ENCODE data around the gene TBC1D9. TPM values are rescaled to one million over a fixed set of nuclear protein-coding genes. Genes with fewer than 3 reads are reported as not detected.
A peak's percentile ranks its signal among the peaks of the same experiment; 100 is the strongest.

The TBC1D9 gene
- total RNA-seq, 1 donor from 2014 or later, result 15.9 TPM

DNA sequence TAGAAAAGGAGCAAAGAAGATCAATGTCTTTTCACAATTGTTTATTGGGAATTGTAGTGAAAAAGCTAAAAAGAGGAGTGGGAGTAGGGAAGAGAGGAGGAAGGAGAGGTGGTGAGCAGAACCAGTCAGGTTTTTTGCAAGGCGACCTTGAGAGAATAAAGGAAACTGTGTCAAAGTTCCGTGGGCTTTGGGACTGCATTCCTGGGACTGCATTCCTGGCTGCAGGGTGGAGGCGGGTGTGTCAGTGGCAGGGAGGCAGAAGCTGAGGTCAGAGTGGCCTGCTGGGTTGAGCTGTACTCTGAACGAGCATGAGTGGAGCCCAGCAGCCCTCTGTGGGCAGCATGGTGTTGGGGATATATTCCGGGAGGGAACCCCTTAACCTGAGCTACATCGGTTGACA is 120.6 kb downstream of the TBC1D9 start:
- H3K27ac Mint-ChIP-seq (ENCODE audit: unreplicated experiment), result peak overlapping the region; percentile 61
- no peaks in the 10 kb centered on the region for H3K9me3 Mint-ChIP-seq
- H3K36me3 Mint-ChIP-seq (ENCODE audit: low read depth), result peaks cover 13% of the 10 kb centered on the region
- H3K27me3 Mint-ChIP-seq (ENCODE audit: low read depth), result no peaks in the 10 kb centered on the region
- TF ChIP-seq, protein P1, sequence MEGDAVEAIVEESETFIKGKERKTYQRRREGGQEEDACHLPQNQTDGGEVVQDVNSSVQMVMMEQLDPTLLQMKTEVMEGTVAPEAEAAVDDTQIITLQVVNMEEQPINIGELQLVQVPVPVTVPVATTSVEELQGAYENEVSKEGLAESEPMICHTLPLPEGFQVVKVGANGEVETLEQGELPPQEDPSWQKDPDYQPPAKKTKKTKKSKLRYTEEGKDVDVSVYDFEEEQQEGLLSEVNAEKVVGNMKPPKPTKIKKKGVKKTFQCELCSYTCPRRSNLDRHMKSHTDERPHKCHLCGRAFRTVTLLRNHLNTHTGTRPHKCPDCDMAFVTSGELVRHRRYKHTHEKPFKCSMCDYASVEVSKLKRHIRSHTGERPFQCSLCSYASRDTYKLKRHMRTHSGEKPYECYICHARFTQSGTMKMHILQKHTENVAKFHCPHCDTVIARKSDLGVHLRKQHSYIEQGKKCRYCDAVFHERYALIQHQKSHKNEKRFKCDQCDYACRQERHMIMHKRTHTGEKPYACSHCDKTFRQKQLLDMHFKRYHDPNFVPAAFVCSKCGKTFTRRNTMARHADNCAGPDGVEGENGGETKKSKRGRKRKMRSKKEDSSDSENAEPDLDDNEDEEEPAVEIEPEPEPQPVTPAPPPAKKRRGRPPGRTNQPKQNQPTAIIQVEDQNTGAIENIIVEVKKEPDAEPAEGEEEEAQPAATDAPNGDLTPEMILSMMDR (conservative IDR thresholded peaks at IDR 0.05), result no peak
- H3K4me3 Mint-ChIP-seq, result no peak overlapping the region
- no peak for DNase-seq (ENCODE audit: low read depth, low spot score)
- H3K4me1 Mint-ChIP-seq, result peaks cover 5% of the 10 kb centered on the region

DNA sequence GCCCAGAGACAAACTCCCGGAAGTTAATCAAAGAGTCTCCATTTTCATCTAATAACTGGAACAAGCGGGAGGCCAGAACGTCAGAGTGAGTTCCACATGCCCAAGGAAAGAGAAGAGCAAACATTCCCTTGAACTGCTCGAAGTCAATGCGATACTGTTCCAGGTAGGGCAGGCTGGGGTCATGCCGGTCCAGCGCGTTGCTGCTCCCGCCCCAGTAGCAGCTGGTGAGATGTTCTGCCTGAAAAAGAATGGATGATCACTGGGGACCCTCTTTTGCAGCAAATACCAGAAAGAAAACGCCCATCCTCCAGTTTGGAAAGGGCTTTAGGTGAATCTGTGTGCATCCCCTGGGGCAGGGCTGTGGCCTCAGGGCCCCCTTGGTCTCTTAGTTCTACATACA is 122.2 kb downstream of the TBC1D9 start:
- Mint-ChIP-seq H3K9me3 (no peaks in the 10 kb centered on the region), H3K4me3 (no peak overlapping the region), H3K27ac (ENCODE audit: unreplicated experiment) (no peak overlapping the region), H3K36me3 (ENCODE audit: low read depth) (peaks cover 18% of the 10 kb centered on the region), H3K4me1 (peaks cover 5% of the 10 kb centered on the region), H3K27me3 (ENCODE audit: low read depth) (no peaks in the 10 kb centered on the region)
- no peak for DNase-seq (ENCODE audit: low read depth, low spot score)
- TF ChIP-seq, protein P1 (conservative IDR thresholded peaks at IDR 0.05), result no peak

DNA sequence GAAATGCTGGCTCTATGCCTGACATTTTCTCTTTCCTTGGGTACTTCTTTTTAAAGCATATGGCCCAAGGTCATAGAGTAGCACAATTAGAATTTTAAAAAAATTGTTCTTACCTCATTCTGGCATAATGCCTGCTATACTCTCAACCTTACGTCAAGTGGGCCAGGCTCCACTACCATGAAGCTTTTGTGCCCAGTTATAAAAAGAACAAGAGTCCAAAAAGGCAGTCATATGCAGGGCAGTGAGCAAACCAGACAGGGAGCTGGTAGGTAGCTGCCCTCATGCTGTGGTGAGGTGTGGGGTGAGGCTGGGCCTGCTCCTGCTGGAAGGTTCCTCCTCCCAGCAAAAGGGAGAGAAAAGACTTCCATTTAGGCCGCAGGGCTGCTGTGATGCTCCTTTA is 123.1 kb downstream of the TBC1D9 start:
- DNase-seq (ENCODE audit: low read depth, low spot score), result no peak
- no peaks in the 10 kb centered on the region for H3K9me3 Mint-ChIP-seq
- H3K36me3 Mint-ChIP-seq (ENCODE audit: low read depth), result peaks cover 21% of the 10 kb centered on the region
- TF ChIP-seq, protein P1 (conservative IDR thresholded peaks at IDR 0.05), result no peak
- H3K27ac Mint-ChIP-seq (ENCODE audit: unreplicated experiment), result no peak overlapping the region
- no peak overlapping the region for H3K4me3 Mint-ChIP-seq
- H3K4me1 Mint-ChIP-seq, result peaks cover 5% of the 10 kb centered on the region
- H3K27me3 Mint-ChIP-seq (ENCODE audit: low read depth), result no peaks in the 10 kb centered on the region

DNA sequence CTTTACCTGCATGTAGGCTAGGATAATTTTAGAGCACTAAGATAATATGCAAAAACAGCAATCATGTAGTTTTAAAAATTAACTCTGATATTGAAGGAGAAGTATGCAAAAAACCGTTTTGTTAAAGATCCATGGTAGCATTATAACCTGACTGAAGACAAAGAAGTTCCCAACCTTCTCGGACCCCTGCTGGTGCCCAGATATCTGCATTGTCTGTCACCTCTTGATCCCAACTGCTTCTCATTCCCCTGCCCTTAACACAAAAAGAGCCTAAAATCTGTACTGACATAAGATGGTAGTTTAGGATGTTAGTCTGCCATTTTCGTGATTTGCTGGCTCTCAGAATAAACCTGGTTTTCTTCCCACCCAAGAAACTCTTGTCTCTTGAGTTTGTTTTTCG is 125.9 kb downstream of the TBC1D9 start:
- Mint-ChIP-seq H3K27me3 (ENCODE audit: low read depth) (no peaks in the 10 kb centered on the region), H3K36me3 (ENCODE audit: low read depth) (peaks cover 19% of the 10 kb centered on the region), H3K4me1 (peaks cover under 1% of the 10 kb centered on the region), H3K9me3 (no peaks in the 10 kb centered on the region), H3K4me3 (no peak overlapping the region), H3K27ac (ENCODE audit: unreplicated experiment) (no peak overlapping the region)
- TF ChIP-seq, protein P1 (conservative IDR thresholded peaks at IDR 0.05), result no peak
- DNase-seq (ENCODE audit: low read depth, low spot score), result no peak

DNA sequence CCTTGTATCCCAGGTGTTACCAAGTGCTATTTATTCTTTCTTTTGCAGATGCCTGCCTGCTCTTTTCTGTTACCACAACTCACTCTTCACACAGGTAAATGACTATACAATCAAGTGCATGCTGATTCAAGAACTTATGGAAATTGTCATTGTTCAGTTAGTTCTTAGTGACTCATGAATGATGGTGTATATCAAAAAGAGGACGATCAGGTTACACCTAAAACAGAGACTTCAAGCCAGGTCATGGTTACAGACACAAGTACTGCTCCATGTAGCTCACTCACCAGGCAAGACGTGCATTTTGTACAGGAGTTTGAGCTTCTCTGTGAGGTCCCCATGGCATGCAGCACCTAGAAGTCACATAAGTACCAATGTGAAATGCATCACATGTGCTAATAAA is 128.2 kb downstream of the TBC1D9 start:
- TF ChIP-seq, protein P1 (conservative IDR thresholded peaks at IDR 0.05), result no peak
- no peak for DNase-seq (ENCODE audit: low read depth, low spot score)
- no peak overlapping the region for H3K27ac Mint-ChIP-seq (ENCODE audit: unreplicated experiment)
- peaks cover 17% of the 10 kb centered on the region for H3K36me3 Mint-ChIP-seq (ENCODE audit: low read depth)
- H3K4me3 Mint-ChIP-seq, result no peak overlapping the region
- no peaks in the 10 kb centered on the region for H3K4me1 Mint-ChIP-seq
- no peaks in the 10 kb centered on the region for H3K27me3 Mint-ChIP-seq (ENCODE audit: low read depth)
- H3K9me3 Mint-ChIP-seq, result no peaks in the 10 kb centered on the region

Data from neural crest cell (in vitro differentiated cells).